ENCODE measurements around the gene DIRAS3.

DIRAS3 gene

DNA sequence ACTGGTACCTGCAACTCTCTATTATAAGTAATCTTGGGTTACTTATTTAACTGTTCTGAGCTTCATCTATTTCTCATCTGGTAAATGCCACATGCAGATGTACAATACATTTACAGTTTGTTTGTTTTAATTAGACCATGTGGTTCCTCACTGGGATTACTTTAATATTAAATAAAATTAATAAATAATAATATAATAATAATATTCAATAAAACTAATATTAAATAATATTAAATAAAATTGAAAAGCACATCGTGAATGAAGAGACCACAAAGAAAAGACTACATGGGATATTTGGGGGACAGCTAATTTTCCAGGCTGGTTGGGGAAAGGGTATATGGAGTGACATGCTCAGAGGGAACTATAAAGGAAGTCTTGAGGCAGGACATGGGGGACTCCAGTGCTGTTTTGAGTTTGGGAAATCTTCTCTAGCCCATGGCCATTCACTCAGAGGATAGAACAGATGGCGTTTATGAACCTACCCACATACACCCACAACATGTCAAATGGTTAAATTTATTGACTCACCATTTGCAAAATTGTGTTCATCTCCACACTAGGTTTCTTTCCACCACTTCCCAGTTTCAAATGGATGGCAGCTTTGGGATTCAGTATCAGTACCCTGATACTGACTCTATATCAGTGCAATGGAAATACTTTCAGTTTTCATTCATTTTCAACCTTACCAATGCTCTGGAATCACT is 25.6 kb downstream of the DIRAS3 start:
- Histone ChIP-seq H3K27ac (no peak overlapping the region), H2AFZ (ENCODE audit: low read depth) (no peak overlapping the region), H3K4me1 (ENCODE audit: low read depth, poor library complexity, severe bottlenecking) (no peaks in the 10 kb centered on the region), H3K36me3 (ENCODE audit: insufficient read depth) (no peaks in the 10 kb centered on the region), H3K4me3 (IDR thresholded peaks at IDR 0.05; ENCODE audit: insufficient read depth, low read depth, low read length) (no peak overlapping the region), H4K20me1 (ENCODE audit: insufficient read depth) (no peaks in the 10 kb centered on the region), H3K9ac (no peak overlapping the region), H3K4me2 (no peak overlapping the region), H3K79me2 (ENCODE audit: insufficient read depth, low read depth) (no peaks in the 10 kb centered on the region), H3K27me3 (ENCODE audit: insufficient read depth, low read depth) (no peaks in the 10 kb centered on the region)
- TF ChIP-seq, protein P1, sequence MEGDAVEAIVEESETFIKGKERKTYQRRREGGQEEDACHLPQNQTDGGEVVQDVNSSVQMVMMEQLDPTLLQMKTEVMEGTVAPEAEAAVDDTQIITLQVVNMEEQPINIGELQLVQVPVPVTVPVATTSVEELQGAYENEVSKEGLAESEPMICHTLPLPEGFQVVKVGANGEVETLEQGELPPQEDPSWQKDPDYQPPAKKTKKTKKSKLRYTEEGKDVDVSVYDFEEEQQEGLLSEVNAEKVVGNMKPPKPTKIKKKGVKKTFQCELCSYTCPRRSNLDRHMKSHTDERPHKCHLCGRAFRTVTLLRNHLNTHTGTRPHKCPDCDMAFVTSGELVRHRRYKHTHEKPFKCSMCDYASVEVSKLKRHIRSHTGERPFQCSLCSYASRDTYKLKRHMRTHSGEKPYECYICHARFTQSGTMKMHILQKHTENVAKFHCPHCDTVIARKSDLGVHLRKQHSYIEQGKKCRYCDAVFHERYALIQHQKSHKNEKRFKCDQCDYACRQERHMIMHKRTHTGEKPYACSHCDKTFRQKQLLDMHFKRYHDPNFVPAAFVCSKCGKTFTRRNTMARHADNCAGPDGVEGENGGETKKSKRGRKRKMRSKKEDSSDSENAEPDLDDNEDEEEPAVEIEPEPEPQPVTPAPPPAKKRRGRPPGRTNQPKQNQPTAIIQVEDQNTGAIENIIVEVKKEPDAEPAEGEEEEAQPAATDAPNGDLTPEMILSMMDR (conservative IDR thresholded peaks at IDR 0.05; ENCODE audit: low read depth, low read length) = no peak

DNA sequence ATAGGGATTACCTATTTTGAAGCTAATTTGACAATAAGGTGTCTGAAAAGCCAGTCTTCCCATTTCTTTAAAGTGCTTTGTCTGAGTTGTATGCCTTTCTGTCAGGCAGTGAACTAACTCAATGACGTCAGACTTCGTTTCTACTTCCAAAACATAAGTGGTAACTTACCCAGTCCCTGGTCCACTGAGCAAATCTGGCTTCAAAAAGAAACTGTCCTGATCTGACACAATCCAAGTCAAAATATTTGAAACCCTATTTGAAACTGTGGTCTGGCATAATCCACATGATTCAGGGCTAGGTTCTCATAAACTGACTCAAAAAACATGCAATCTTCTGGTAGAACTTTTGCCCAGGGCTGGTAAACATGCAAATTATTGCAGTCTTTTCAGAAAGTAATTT is 34.0 kb downstream of the DIRAS3 start:
- no peak overlapping the region for H2AFZ ChIP-seq (ENCODE audit: low read depth)
- no peaks in the 10 kb centered on the region for H4K20me1 ChIP-seq (ENCODE audit: insufficient read depth)
- TF ChIP-seq, protein P1 (conservative IDR thresholded peaks at IDR 0.05; ENCODE audit: low read depth, low read length) = no peak
- no peaks in the 10 kb centered on the region for H3K4me1 ChIP-seq (ENCODE audit: low read depth, poor library complexity, severe bottlenecking)
- H3K4me3 ChIP-seq (IDR thresholded peaks at IDR 0.05; ENCODE audit: insufficient read depth, low read depth, low read length) = no peak overlapping the region
- H3K36me3 ChIP-seq (ENCODE audit: insufficient read depth) = no peaks in the 10 kb centered on the region
- no peak overlapping the region for H3K9ac ChIP-seq
- no peak overlapping the region for H3K4me2 ChIP-seq
- H3K79me2 ChIP-seq (ENCODE audit: insufficient read depth, low read depth) = no peaks in the 10 kb centered on the region
- H3K27ac ChIP-seq = no peak overlapping the region
- no peaks in the 10 kb centered on the region for H3K27me3 ChIP-seq (ENCODE audit: insufficient read depth, low read depth)

DNA sequence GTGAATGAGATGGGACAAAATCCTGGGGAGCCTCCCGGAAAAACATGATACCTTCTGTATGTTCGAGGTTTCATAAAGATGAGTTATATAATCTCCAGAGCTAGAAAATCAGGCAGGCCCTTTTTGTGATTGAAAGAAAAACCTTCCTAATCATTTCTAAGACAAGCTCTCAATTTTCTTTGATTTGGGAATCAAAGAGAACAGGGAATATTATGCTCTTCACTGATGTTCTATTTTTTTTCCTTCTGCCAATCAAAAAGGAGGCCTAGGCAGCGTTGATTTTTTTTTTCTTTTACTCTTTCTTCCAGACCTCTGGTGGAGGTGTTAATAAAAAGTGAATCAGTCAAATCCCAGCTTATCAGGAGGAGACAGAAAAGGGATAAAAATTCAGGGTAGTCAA is 34.5 kb downstream of the DIRAS3 start:
- Histone ChIP-seq H3K4me3 (IDR thresholded peaks at IDR 0.05; ENCODE audit: insufficient read depth, low read depth, low read length) (no peak overlapping the region), H3K4me1 (ENCODE audit: low read depth, poor library complexity, severe bottlenecking) (no peaks in the 10 kb centered on the region), H3K79me2 (ENCODE audit: insufficient read depth, low read depth) (no peaks in the 10 kb centered on the region), H3K27ac (no peak overlapping the region), H3K27me3 (ENCODE audit: insufficient read depth, low read depth) (no peaks in the 10 kb centered on the region), H2AFZ (ENCODE audit: low read depth) (no peak overlapping the region), H3K36me3 (ENCODE audit: insufficient read depth) (no peaks in the 10 kb centered on the region), H3K9ac (no peak overlapping the region), H3K4me2 (no peak overlapping the region), H4K20me1 (ENCODE audit: insufficient read depth) (no peaks in the 10 kb centered on the region)
- TF ChIP-seq, protein P1 (conservative IDR thresholded peaks at IDR 0.05; ENCODE audit: low read depth, low read length) = no peak

DNA sequence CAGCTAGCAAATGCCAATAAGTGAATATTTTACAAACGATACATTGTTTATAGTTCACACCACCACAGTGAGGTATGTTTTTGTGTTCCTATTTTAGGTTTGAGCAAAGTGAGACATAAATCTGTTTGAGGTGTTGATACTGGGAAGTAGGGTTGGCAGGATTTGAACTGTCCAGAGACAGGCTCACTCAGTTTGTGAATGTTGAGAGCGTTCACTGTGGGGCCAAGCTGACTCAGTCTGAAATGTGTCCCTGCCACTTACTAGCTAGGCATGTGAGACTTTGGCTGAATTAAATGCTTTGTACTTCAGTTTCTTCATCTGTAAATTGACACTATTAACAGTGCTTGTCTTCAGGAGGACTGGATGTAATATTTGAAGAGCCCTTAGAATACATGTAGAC is 35.1 kb downstream of the DIRAS3 start:
- Histone ChIP-seq H3K9ac (no peak overlapping the region), H2AFZ (ENCODE audit: low read depth) (no peak overlapping the region), H3K36me3 (ENCODE audit: insufficient read depth) (no peaks in the 10 kb centered on the region), H4K20me1 (ENCODE audit: insufficient read depth) (no peaks in the 10 kb centered on the region), H3K27me3 (ENCODE audit: insufficient read depth, low read depth) (no peaks in the 10 kb centered on the region), H3K79me2 (ENCODE audit: insufficient read depth, low read depth) (no peaks in the 10 kb centered on the region), H3K27ac (no peak overlapping the region), H3K4me2 (no peak overlapping the region), H3K4me1 (ENCODE audit: low read depth, poor library complexity, severe bottlenecking) (no peaks in the 10 kb centered on the region), H3K4me3 (IDR thresholded peaks at IDR 0.05; ENCODE audit: insufficient read depth, low read depth, low read length) (no peak overlapping the region)
- TF ChIP-seq, protein P1 (conservative IDR thresholded peaks at IDR 0.05; ENCODE audit: low read depth, low read length) = no peak
